HAP-1 (cell line): ENCODE data around the gene RPTOR.

Source experiments
- DNase-seq, 2 experiments: peaks; one replicate each; pipeline ENCODE4 v3.0.0-alpha.2; 2016 to 2020; ENCODE audit warnings: low spot score in 2 of 2
- H3K27me3 ChIP-seq: fragments of 250-450 bp; sonication (Bioruptor Pico); 2 replicates; pipeline ENCODE4 v1.5.1; 2020; ENCODE audit warnings: low read depth, mild to moderate bottlenecking, moderate library complexity
- H3K36me3 ChIP-seq: fragments of 250-450 bp; sonication (Bioruptor Pico); replicated peaks from 2 replicates; pipeline ENCODE4 v1.5.1; 2020; ENCODE audit warnings: mild to moderate bottlenecking
- H3K4me1 ChIP-seq: fragments of 250-450 bp; sonication (Bioruptor Pico); 2 replicates; pipeline ENCODE4 v1.5.1; 2020; ENCODE audit warnings: mild to moderate bottlenecking
- H3K4me3 ChIP-seq: fragments of 250-450 bp; sonication (Bioruptor Pico); 2 replicates; pipeline ENCODE4 v1.5.1; 2020; ENCODE audit warnings: mild to moderate bottlenecking, moderate library complexity
- H3K9me3 ChIP-seq: fragments of 250-450 bp; sonication (Bioruptor Pico); 2 replicates; pipeline ENCODE4 v1.5.1; 2020; ENCODE audit warnings: mild to moderate bottlenecking, moderate library complexity
- in situ Hi-C: fragments of 300-500 bp; cut with MboI; formaldehyde crosslinking; loops from 3 replicates; pipeline ENCODE4 v1.14.3; 2020; ENCODE audit warnings: low sequenced_read_pairs, inconsistent platforms, mixed read lengths

The RPTOR gene

GRCh38 chr17:80509311-80509710, 35.3 kb upstream of the RPTOR start:
- in situ Hi-C loops, result no loop called here
- H3K9me3 ChIP-seq, result no peaks in the 10 kb centered on the region
- H3K27me3 ChIP-seq, result peaks cover 4% of the 10 kb centered on the region
- no peaks in the 10 kb centered on the region for H3K36me3 ChIP-seq
- no peaks in the 10 kb centered on the region for H3K4me1 ChIP-seq
- DNase-seq, result no peak
- H3K4me3 ChIP-seq, result no peak overlapping the region

- in situ Hi-C loops, result no loop called here
- no peaks in the 10 kb centered on the region for H3K36me3 ChIP-seq
- no peaks in the 10 kb centered on the region for H3K9me3 ChIP-seq
- no peak for DNase-seq
- no peaks in the 10 kb centered on the region; the same call in none of the 2 replicates for H3K27me3 ChIP-seq
- H3K4me3 ChIP-seq, result no peak overlapping the region
- H3K4me1 ChIP-seq, result no peaks in the 10 kb centered on the region
Observed at GRCh38 chr17:80510132-80510531, 34.5 kb upstream of the RPTOR start.

GRCh38 chr17:80510772-80511171, 33.9 kb upstream of the RPTOR start:
- Histone ChIP-seq H3K4me1 (no peaks in the 10 kb centered on the region), H3K27me3 (no peaks in the 10 kb centered on the region; the same call in 1 of the 2 replicates), H3K9me3 (no peaks in the 10 kb centered on the region), H3K4me3 (no peak overlapping the region), H3K36me3 (no peaks in the 10 kb centered on the region)
- in situ Hi-C loops, result no loop called here
- DNase-seq, result no peak

- H3K4me3 ChIP-seq, result no peak overlapping the region
- H3K9me3 ChIP-seq, result no peaks in the 10 kb centered on the region
- no peaks in the 10 kb centered on the region; the same call in 1 of the 2 replicates for H3K27me3 ChIP-seq
- in situ Hi-C loops, result no loop called here
- no peaks in the 10 kb centered on the region for H3K36me3 ChIP-seq
- no peaks in the 10 kb centered on the region for H3K4me1 ChIP-seq
- no peak for DNase-seq
Observed at GRCh38 chr17:80511222-80512180, 33.1 kb upstream of the RPTOR start.

- no peaks in the 10 kb centered on the region for H3K36me3 ChIP-seq
- in situ Hi-C loops, result no loop called here
- no peaks in the 10 kb centered on the region for H3K27me3 ChIP-seq
- DNase-seq, result no peak
- H3K4me3 ChIP-seq, result no peak overlapping the region
- H3K4me1 ChIP-seq, result no peaks in the 10 kb centered on the region
- H3K9me3 ChIP-seq, result no peaks in the 10 kb centered on the region
Observed at GRCh38 chr17:80512233-80512632, 32.4 kb upstream of the RPTOR start.

- in situ Hi-C loops, result no loop called here
- H3K36me3 ChIP-seq, result no peaks in the 10 kb centered on the region
- DNase-seq, result no peak
- no peaks in the 10 kb centered on the region for H3K4me1 ChIP-seq
- no peaks in the 10 kb centered on the region for H3K9me3 ChIP-seq
- H3K4me3 ChIP-seq, result no peak overlapping the region
- no peaks in the 10 kb centered on the region for H3K27me3 ChIP-seq
Observed at GRCh38 chr17:80513201-80513600, 31.4 kb upstream of the RPTOR start.

GRCh38 chr17:80513892-80514291, 30.7 kb upstream of the RPTOR start:
- in situ Hi-C loops, result no loop called here
- no peak for DNase-seq
- H3K27me3 ChIP-seq, result no peaks in the 10 kb centered on the region

GRCh38 chr17:80516171-80516932, 28.3 kb upstream of the RPTOR start:
- no peaks in the 10 kb centered on the region for H3K27me3 ChIP-seq
- no peak overlapping the region for H3K4me3 ChIP-seq
- DNase-seq, result no peak
- no peaks in the 10 kb centered on the region for H3K4me1 ChIP-seq
- in situ Hi-C loops, result no loop called here
- no peaks in the 10 kb centered on the region for H3K9me3 ChIP-seq
- no peaks in the 10 kb centered on the region for H3K36me3 ChIP-seq

More at GRCh38 chr17:80513892-80514291, 30.7 kb upstream of the RPTOR start:
- Histone ChIP-seq H3K36me3 (no peaks in the 10 kb centered on the region), H3K4me1 (no peaks in the 10 kb centered on the region), H3K9me3 (no peaks in the 10 kb centered on the region), H3K4me3 (no peak overlapping the region)

- no peaks in the 10 kb centered on the region for H3K9me3 ChIP-seq
- in situ Hi-C loops, result no loop called here
- H3K36me3 ChIP-seq, result no peaks in the 10 kb centered on the region
- no peak overlapping the region for H3K4me3 ChIP-seq
- no peak for DNase-seq
- H3K4me1 ChIP-seq, result no peaks in the 10 kb centered on the region
- no peaks in the 10 kb centered on the region; the same call in 1 of the 2 replicates for H3K27me3 ChIP-seq
Observed at GRCh38 chr17:80517641-80518040, 27.0 kb upstream of the RPTOR start.

- no peak for DNase-seq
- H3K9me3 ChIP-seq, result no peaks in the 10 kb centered on the region
- H3K4me3 ChIP-seq, result no peak overlapping the region
- H3K27me3 ChIP-seq, result peaks cover 3% of the 10 kb centered on the region; the same call in 1 of the 2 replicates
- H3K36me3 ChIP-seq, result no peaks in the 10 kb centered on the region
- in situ Hi-C loops, result no loop called here
- H3K4me1 ChIP-seq, result no peaks in the 10 kb centered on the region
Observed at GRCh38 chr17:80518392-80518791, 26.2 kb upstream of the RPTOR start.

- in situ Hi-C loops, result no loop called here
- Histone ChIP-seq H3K4me1 (no peaks in the 10 kb centered on the region), H3K4me3 (no peak overlapping the region), H3K36me3 (no peaks in the 10 kb centered on the region), H3K9me3 (no peaks in the 10 kb centered on the region), H3K27me3 (peaks cover 3% of the 10 kb centered on the region; the same call in 1 of the 2 replicates)
- no peak for DNase-seq
Observed at GRCh38 chr17:80519091-80519781, 25.4 kb upstream of the RPTOR start.

- H3K4me3 ChIP-seq, result no peak overlapping the region
- no peaks in the 10 kb centered on the region for H3K4me1 ChIP-seq
- no peaks in the 10 kb centered on the region for H3K36me3 ChIP-seq
- no peaks in the 10 kb centered on the region for H3K9me3 ChIP-seq
- in situ Hi-C loops, result no loop called here
- DNase-seq, result no peak
- H3K27me3 ChIP-seq, result peaks cover 3% of the 10 kb centered on the region; the same call in 1 of the 2 replicates
Observed at GRCh38 chr17:80520810-80521455, 23.7 kb upstream of the RPTOR start.

- no peak overlapping the region for H3K4me3 ChIP-seq
- H3K4me1 ChIP-seq, result no peaks in the 10 kb centered on the region
- H3K36me3 ChIP-seq, result no peaks in the 10 kb centered on the region
- DNase-seq, result no peak
- in situ Hi-C loops, result no loop called here
- peaks cover 3% of the 10 kb centered on the region; the same call in 1 of the 2 replicates for H3K27me3 ChIP-seq
- no peaks in the 10 kb centered on the region for H3K9me3 ChIP-seq
Observed at GRCh38 chr17:80523054-80523744, 21.4 kb upstream of the RPTOR start.
